Smooth muscle cell (in vitro differentiated cells): ENCODE data around the gene SIGLEC11. TPM values are rescaled to one million over a fixed set of nuclear protein-coding genes. Genes with fewer than 3 reads are reported as not detected.

Experiments used
- DNase-seq: peaks from one replicate; lab custom pipeline; 2025; ENCODE audit not compliant: unreplicated experiment; lab: John Stamatoyannopoulos, UW
- H2AFZ ChIP-seq: fragments of 200-600 bp; sonication (generic); 2 replicates; pipeline ENCODE4 v1.6.0; 2016; ENCODE audit warnings: antibody characterized with exemption, low read depth, mild to moderate bottlenecking
- H3F3A ChIP-seq: fragments of 200-600 bp; sonication (generic); 2 replicates; pipeline ENCODE4 v1.6.0; 2017; ENCODE audit warnings: antibody characterized with exemption, low read depth
- H3K27ac ChIP-seq: fragments of 200-600 bp; sonication (generic); 2 replicates; pipeline ENCODE4 v1.5.1; 2016; ENCODE audit warnings: low read depth, mild to moderate bottlenecking
- H3K27me3 ChIP-seq: fragments of 200-600 bp; sonication (generic); 2 replicates; pipeline ENCODE4 v1.6.1; 2016; ENCODE audit warnings: low read depth, mild to moderate bottlenecking
- H3K36me3 ChIP-seq: fragments of 200-600 bp; sonication (generic); 2 replicates; pipeline ENCODE4 v1.5.1; 2016; ENCODE audit warnings: low read depth
- H3K4me1 ChIP-seq: fragments of 200-600 bp; sonication (generic); 2 replicates; pipeline ENCODE4 v1.5.1; 2016; ENCODE audit warnings: low read depth
- H3K4me2 ChIP-seq: fragments of 200-600 bp; sonication (generic); 2 replicates; pipeline ENCODE4 v1.6.0; 2016; ENCODE audit warnings: mild to moderate bottlenecking
- H3K4me3 ChIP-seq: fragments of 200-600 bp; sonication (generic); 2 replicates; pipeline ENCODE4 v1.5.1; 2016; ENCODE audit warnings: mild to moderate bottlenecking
- H3K79me2 ChIP-seq: fragments of 200-600 bp; sonication (generic); 2 replicates; pipeline ENCODE4 v1.6.0; 2016; ENCODE audit warnings: low read depth, mild to moderate bottlenecking
- H3K9ac ChIP-seq: fragments of 200-600 bp; sonication (generic); 2 replicates; pipeline ENCODE4 v1.6.0; 2016; ENCODE audit warnings: low read depth
- H3K9me3 ChIP-seq: fragments of 200-600 bp; sonication (generic); replicated peaks from 2 replicates; pipeline ENCODE4 v1.5.1; 2016; ENCODE audit warnings: low read depth
- H4K20me1 ChIP-seq: fragments of 200-600 bp; sonication (generic); 2 replicates; pipeline ENCODE4 v1.6.0; 2016; ENCODE audit warnings: low read depth
- CTCF ChIP-seq: fragments of 200-600 bp; sonication (generic); IDR thresholded peaks from 2 replicates; pipeline ENCODE4 v1.5.1; 2017; ENCODE audit warnings: borderline replicate concordance, mild to moderate bottlenecking, antibody characterized with exemption; ENCODE audit not compliant: insufficient read depth, poor library complexity, severe bottlenecking
- WGBS: methylation state at CpG from one replicate; pipeline ENCODE4 v1.1.7; 2016; ENCODE audit warnings: low lambda C conversion rate; 5-methylcytosine and 5-hydroxymethylcytosine counted together
- polyA plus RNA-seq: library from polyadenylated mRNA; unstranded; fragments of >200 nt; fragmentation: Nextera tagmentation; extraction: Ambion mirVana; gene quantifications from 2 replicates; pipeline ENCODE4 v1.2.1, GENCODE V29; 2016
- total RNA-seq: library from RNA; depleted of rRNA; stranded (reverse); fragments of >200 nt; gene quantifications from 2 replicates; pipeline ENCODE4 v1.2.3, GENCODE V29; 2014

The SIGLEC11 gene
- total and polyA plus RNA-seq, 2 experiments from 2014 or later: not detected

GRCh38 chr19:49929121-49929610 is 31.8 kb downstream of the SIGLEC11 start, which contains the start of the genes ATF5 and NUP62:
ATF5 (plus strand) TSS chr19:49929205; CDS start chr19:49930851, 1,646 bp downstream.
NUP62 (minus strand) TSS chr19:49929504; CDS start chr19:49909807, 19,697 bp downstream.
- DNase-seq: peak; percentile 80
- Histone ChIP-seq H3K4me1 (peaks cover 3% of the 10 kb centered on the region), H2AFZ (peak within 1 kb of the TSS; percentile 89), H3K27me3 (no peaks in the 10 kb centered on the region), H3K9me3 (no peaks in the 10 kb centered on the region), H3K4me2 (peak within 1 kb of the TSS; percentile 91), H3K79me2 (peaks cover 38% of the 10 kb centered on the region), H4K20me1 (peaks cover 38% of the 10 kb centered on the region), H3K4me3 (peak within 1 kb of the TSS; percentile 84), H3K36me3 (no peaks in the 10 kb centered on the region), H3K9ac (peak within 1 kb of the TSS; percentile 91), H3K27ac (peak within 1 kb of the TSS; percentile 91), H3F3A (peaks cover 18% of the 10 kb centered on the region)
- under 1% methylated on average over 35 of the region's 48 CpGs for WGBS
- no peak for TF ChIP-seq CTCF

- Histone ChIP-seq H3K4me2 (peak overlapping the region; percentile 91), H3K27ac (peak overlapping the region; percentile 91), H2AFZ (no peak overlapping the region), H3K79me2 (peaks cover 47% of the 10 kb centered on the region), H3K4me1 (peaks cover 3% of the 10 kb centered on the region), H3K36me3 (no peaks in the 10 kb centered on the region), H3K9ac (no peak overlapping the region), H3K4me3 (peak overlapping the region; percentile 84), H4K20me1 (peaks cover 52% of the 10 kb centered on the region), H3K9me3 (no peaks in the 10 kb centered on the region), H3K27me3 (no peaks in the 10 kb centered on the region), H3F3A (peaks cover 18% of the 10 kb centered on the region)
- no peak for DNase-seq
- WGBS: 92% methylated on average over 14 of the region's 14 CpGs
- no peak for TF ChIP-seq CTCF
Measured at GRCh38 chr19:49927526-49928264, 33.3 kb downstream of the SIGLEC11 start.

- Histone ChIP-seq H3K36me3 (no peaks in the 10 kb centered on the region), H3K4me1 (peaks cover 3% of the 10 kb centered on the region), H3K4me2 (no peak overlapping the region), H2AFZ (no peak overlapping the region), H3K4me3 (no peak overlapping the region), H3K27ac (no peak overlapping the region), H3K9ac (no peak overlapping the region), H3K9me3 (no peaks in the 10 kb centered on the region), H3K79me2 (peaks cover 47% of the 10 kb centered on the region), H4K20me1 (peaks cover 64% of the 10 kb centered on the region), H3K27me3 (no peaks in the 10 kb centered on the region), H3F3A (peaks cover 17% of the 10 kb centered on the region)
- WGBS: 99% methylated on average over 10 of the region's 10 CpGs
- no peak for TF ChIP-seq CTCF
- no peak for DNase-seq
Measured at GRCh38 chr19:49926515-49926914, 34.5 kb downstream of the SIGLEC11 start.
